Vagina (tissue), 2 donors: ENCODE data around the gene COL12A1. TPM values are rescaled to one million over a fixed set of nuclear protein-coding genes. Genes with fewer than 3 reads are reported as not detected.

Experiments
- DNase-seq, 2 donors: peaks; one replicate each; pipeline ENCODE4 v3.0.0-alpha.2; 2017; ENCODE audit errors: extremely low spot score in 2 of 2
- H3K27ac ChIP-seq: fragments of 200-600 bp; sonication (generic); one replicate; pipeline ENCODE4 v1.5.1; 2019
- H3K27me3 ChIP-seq: fragments of 200-600 bp; sonication (generic); one replicate; pipeline ENCODE4 v1.5.1; 2019
- H3K36me3 ChIP-seq, 2 donors: fragments of 200-600 bp; sonication (generic); one replicate each; pipeline ENCODE4 v1.5.1; 2017 to 2019
- H3K4me1 ChIP-seq: fragments of 200-600 bp; sonication (generic); one replicate; pipeline ENCODE4 v1.5.1; 2019
- H3K4me3 ChIP-seq, 2 donors: fragments of 200-600 bp; sonication (generic); 1 replicate in 1 of 2; 2 replicates in 1 of 2; pipeline ENCODE4 v1.5.1; 2016 to 2019
- H3K9me3 ChIP-seq: fragments of 200-600 bp; sonication (generic); one replicate; pipeline ENCODE4 v1.5.1; 2019
- POLR2A ChIP-seq, 2 donors: fragments of 450-650 bp; IDR thresholded peaks; one replicate each; pipeline ENCODE4 v1.6.1; 2017; ENCODE audit warnings: antibody characterized with exemption in 2 of 2, mild to moderate bottlenecking in 2 of 2, moderate library complexity in 2 of 2
- POLR2AphosphoS5 ChIP-seq, 2 donors: sonication (generic); formaldehyde crosslinking; IDR thresholded peaks; one replicate each; pipeline ENCODE4 v1.9.0; 2017; ENCODE audit warnings: antibody characterized with exemption in 2 of 2, mild to moderate bottlenecking in 2 of 2, low read depth in 1 of 2; ENCODE audit not compliant: insufficient read depth in 1 of 2
- intact Hi-C: fragments of 100-400 bp; cut with DNase I; formaldehyde crosslinking; loops from one replicate; pipeline ENCODE4 v1.15.1; 2023
- total RNA-seq: library from RNA; depleted of rRNA; stranded (reverse); fragments of >200 nt; gene quantifications from one replicate; pipeline ENCODE4 v1.2.3, GENCODE V29; 2016
- TF ChIP-seq, protein P1 (sequence below), 3 experiments: fragments of 450-650 bp in 2 of 3; fragments of 200-600 bp in 1 of 3; sonication (generic) in 1 of 3; IDR thresholded peaks; one replicate each; pipeline ENCODE4 v1.5.1; 2017 to 2019; ENCODE audit warnings: antibody characterized with exemption in 3 of 3, mild to moderate bottlenecking in 2 of 3, moderate library complexity in 2 of 3

COL12A1 gene
- total RNA-seq, 1 donor from 2014 or later = 130 TPM

DNA sequence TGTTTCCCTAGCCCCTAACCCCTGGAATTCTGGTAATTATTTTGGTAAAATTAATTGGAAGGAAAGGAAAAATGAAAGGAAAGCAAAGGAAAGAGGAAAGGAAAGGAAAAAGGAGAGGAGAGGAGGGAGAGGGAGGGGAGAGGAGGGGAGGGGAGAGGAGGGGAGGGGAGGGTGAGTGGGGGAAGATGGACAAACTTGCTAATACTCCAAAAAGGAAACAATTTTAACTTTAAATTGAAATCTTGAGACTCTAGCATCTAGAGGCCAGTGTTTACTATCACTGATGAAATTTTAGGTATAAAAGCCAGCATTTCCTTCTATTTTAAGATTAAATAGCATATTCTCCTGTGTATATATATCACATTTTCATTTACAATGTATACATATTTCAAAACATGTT is 156.5 kb downstream of the COL12A1 start:
- H3K27ac ChIP-seq = no peak overlapping the region
- no peak for DNase-seq
- H3K27me3 ChIP-seq = no peaks in the 10 kb centered on the region
- H3K9me3 ChIP-seq = no peaks in the 10 kb centered on the region
- intact Hi-C loops = no loop called here
- H3K36me3 ChIP-seq = no peaks in the 10 kb centered on the region
- H3K4me1 ChIP-seq = no peaks in the 10 kb centered on the region
- H3K4me3 ChIP-seq = no peak overlapping the region
- TF ChIP-seq, protein P1, sequence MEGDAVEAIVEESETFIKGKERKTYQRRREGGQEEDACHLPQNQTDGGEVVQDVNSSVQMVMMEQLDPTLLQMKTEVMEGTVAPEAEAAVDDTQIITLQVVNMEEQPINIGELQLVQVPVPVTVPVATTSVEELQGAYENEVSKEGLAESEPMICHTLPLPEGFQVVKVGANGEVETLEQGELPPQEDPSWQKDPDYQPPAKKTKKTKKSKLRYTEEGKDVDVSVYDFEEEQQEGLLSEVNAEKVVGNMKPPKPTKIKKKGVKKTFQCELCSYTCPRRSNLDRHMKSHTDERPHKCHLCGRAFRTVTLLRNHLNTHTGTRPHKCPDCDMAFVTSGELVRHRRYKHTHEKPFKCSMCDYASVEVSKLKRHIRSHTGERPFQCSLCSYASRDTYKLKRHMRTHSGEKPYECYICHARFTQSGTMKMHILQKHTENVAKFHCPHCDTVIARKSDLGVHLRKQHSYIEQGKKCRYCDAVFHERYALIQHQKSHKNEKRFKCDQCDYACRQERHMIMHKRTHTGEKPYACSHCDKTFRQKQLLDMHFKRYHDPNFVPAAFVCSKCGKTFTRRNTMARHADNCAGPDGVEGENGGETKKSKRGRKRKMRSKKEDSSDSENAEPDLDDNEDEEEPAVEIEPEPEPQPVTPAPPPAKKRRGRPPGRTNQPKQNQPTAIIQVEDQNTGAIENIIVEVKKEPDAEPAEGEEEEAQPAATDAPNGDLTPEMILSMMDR (IDR thresholded peaks at IDR 0.05) = no peak
- no peak for TF ChIP-seq POLR2A (IDR thresholded peaks at IDR 0.05)
- TF ChIP-seq POLR2AphosphoS5 (IDR thresholded peaks at IDR 0.05; ENCODE audit: insufficient read depth in 1 of 2, low read depth in 1 of 2) = no peak

GRCh38 chr6:75044846-75045245 is 161.0 kb downstream of the COL12A1 start:
- no peaks in the 10 kb centered on the region for H3K4me1 ChIP-seq
- no peaks in the 10 kb centered on the region for H3K9me3 ChIP-seq
- DNase-seq = no peak
- H3K27me3 ChIP-seq = no peaks in the 10 kb centered on the region
- no peak overlapping the region for H3K27ac ChIP-seq
- TF ChIP-seq POLR2AphosphoS5 (IDR thresholded peaks at IDR 0.05; ENCODE audit: insufficient read depth in 1 of 2, low read depth in 1 of 2) (no peak), POLR2A (IDR thresholded peaks at IDR 0.05) (no peak)
- TF ChIP-seq, protein P1 (IDR thresholded peaks at IDR 0.05) = no peak
- H3K4me3 ChIP-seq = no peak overlapping the region
- H3K36me3 ChIP-seq = no peaks in the 10 kb centered on the region
- intact Hi-C loops = no loop called here

DNA sequence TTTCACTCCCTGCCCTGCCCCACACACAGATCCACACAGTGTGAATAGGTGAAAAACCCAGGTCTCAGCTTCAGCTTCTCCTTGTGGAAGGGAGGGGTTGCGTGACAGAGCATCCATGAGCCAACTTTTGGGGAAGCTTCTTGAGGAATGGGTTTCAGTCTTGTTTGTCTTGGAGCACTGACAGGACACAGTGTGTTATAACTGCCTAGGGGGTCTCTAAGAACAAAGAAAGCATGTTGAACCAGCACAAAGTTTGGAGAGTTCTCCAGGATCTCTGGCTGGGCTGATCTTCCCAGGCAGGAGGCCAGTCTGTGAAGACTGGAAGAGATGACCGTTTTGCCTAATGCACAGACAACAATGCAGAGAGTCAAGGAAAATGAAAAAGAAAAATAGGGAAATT is 164.5 kb downstream of the COL12A1 start:
- intact Hi-C loops = no loop called here
- no peaks in the 10 kb centered on the region for H3K36me3 ChIP-seq
- H3K4me3 ChIP-seq = no peak overlapping the region
- H3K9me3 ChIP-seq = no peaks in the 10 kb centered on the region
- DNase-seq = no peak
- no peaks in the 10 kb centered on the region for H3K4me1 ChIP-seq
- TF ChIP-seq POLR2AphosphoS5 (IDR thresholded peaks at IDR 0.05; ENCODE audit: insufficient read depth in 1 of 2, low read depth in 1 of 2) (no peak), POLR2A (IDR thresholded peaks at IDR 0.05) (no peak)
- TF ChIP-seq, protein P1 (IDR thresholded peaks at IDR 0.05) = no peak
- H3K27ac ChIP-seq = no peak overlapping the region
- H3K27me3 ChIP-seq = no peaks in the 10 kb centered on the region

Other genes with a start within 250 kb of the COL12A1 start
- gene COX7A2, start 37.7 kb upstream of the COL12A1 start, total RNA-seq = 286 TPM
- gene TMEM30A, start 78.7 kb upstream of the COL12A1 start, total RNA-seq = 52.1 TPM